Fibroblast of skin of right quadriceps (primary cell): ENCODE results near the gene EMD.
A peak's percentile ranks its signal among the peaks of the same experiment; 100 is the strongest.

Source experiments
- DNase-seq: peaks from one replicate; pipeline ENCODE4 v3.0.0-alpha.2; 2013

EMD gene

GRCh38 chrX:154426916-154427770 is 48.0 kb downstream of the EMD start:
- no peak for DNase-seq

- peak; percentile 94 for DNase-seq
Observed at GRCh38 chrX:154428176-154429171, 49.4 kb downstream of the EMD start, which contains the start of gene ATP6AP1. ATP6AP1 (plus strand) TSS chrX:154428677; CDS start chrX:154428693, 16 bp downstream.

GRCh38 chrX:154429711-154430110 is 50.6 kb downstream of the EMD start:
- no peak for DNase-seq

- DNase-seq, result no peak
Observed at GRCh38 chrX:154430479-154430878, 51.4 kb downstream of the EMD start.

- DNase-seq, result no peak
Observed at GRCh38 chrX:154430916-154431315, 51.8 kb downstream of the EMD start.
